Measurements from ENCODE around the gene CFAP126. TPM values are rescaled to one million over a fixed set of nuclear protein-coding genes. Genes with fewer than 3 reads are reported as not detected.

The CFAP126 gene
- total RNA-seq, 1 donor from 2014 or later, result not detected

DNA sequence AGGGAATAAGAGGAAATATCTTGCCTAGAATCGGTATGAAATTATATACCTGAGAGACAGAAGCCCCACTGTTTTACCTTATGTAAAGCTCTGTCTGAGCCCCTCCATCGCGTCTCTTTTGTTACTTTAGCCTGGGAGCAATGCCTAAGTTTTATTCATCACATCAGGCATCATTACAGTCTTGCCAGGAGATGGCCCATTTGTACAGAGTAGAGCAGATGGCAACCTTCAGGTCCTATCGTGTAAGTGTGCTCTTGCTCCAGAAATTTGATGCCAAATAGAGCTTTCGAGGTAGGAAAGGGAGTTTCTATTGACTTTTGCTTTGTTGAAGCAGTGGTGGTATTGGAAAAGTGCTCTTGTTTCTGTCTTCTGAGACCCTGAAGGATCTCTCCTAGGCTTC, 24.9 kb downstream of the CFAP126 start:
- no peak for TF ChIP-seq EZH2 (IDR thresholded peaks at IDR 0.05; ENCODE audit: insufficient read depth, low read length)
- TF ChIP-seq, protein P1, sequence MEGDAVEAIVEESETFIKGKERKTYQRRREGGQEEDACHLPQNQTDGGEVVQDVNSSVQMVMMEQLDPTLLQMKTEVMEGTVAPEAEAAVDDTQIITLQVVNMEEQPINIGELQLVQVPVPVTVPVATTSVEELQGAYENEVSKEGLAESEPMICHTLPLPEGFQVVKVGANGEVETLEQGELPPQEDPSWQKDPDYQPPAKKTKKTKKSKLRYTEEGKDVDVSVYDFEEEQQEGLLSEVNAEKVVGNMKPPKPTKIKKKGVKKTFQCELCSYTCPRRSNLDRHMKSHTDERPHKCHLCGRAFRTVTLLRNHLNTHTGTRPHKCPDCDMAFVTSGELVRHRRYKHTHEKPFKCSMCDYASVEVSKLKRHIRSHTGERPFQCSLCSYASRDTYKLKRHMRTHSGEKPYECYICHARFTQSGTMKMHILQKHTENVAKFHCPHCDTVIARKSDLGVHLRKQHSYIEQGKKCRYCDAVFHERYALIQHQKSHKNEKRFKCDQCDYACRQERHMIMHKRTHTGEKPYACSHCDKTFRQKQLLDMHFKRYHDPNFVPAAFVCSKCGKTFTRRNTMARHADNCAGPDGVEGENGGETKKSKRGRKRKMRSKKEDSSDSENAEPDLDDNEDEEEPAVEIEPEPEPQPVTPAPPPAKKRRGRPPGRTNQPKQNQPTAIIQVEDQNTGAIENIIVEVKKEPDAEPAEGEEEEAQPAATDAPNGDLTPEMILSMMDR (IDR thresholded peaks at IDR 0.05; ENCODE audit: insufficient read depth, low read depth, low read length), result no peak
- Mint-ChIP-seq H3K4me1 (ENCODE audit: low read depth, unreplicated experiment) (no peaks in the 10 kb centered on the region), H3K27ac (ENCODE audit: unreplicated experiment) (no peak overlapping the region), H3K36me3 (ENCODE audit: low read depth, unreplicated experiment) (peaks cover 12% of the 10 kb centered on the region), H3K4me3 (ENCODE audit: unreplicated experiment) (no peak overlapping the region), H3K9me3 (ENCODE audit: unreplicated experiment) (no peaks in the 10 kb centered on the region), H3K27me3 (ENCODE audit: low read depth, unreplicated experiment) (no peaks in the 10 kb centered on the region)
- FAIRE-seq (no peak), DNase-seq (ENCODE audit: low read depth) (no peak)
- peaks cover 23% of the 10 kb centered on the region for H3K36me3 ChIP-seq (ENCODE audit: insufficient read depth, low read length)
- H3K79me2 ChIP-seq (ENCODE audit: insufficient read depth, low read length), result no peaks in the 10 kb centered on the region
- no peak overlapping the region for H3K4me3 ChIP-seq (ENCODE audit: insufficient read depth, low read depth, low read length)
- H3K9ac ChIP-seq (ENCODE audit: low read length), result no peak overlapping the region
- no peak overlapping the region for H3K27ac ChIP-seq (ENCODE audit: low read depth, low read length)
- H3K4me1 ChIP-seq (ENCODE audit: insufficient read depth, low read length), result no peaks in the 10 kb centered on the region
- H3K4me2 ChIP-seq (ENCODE audit: low read length), result no peak overlapping the region
- no peaks in the 10 kb centered on the region for H4K20me1 ChIP-seq (ENCODE audit: insufficient read depth, low read length)
- H3K9me3 ChIP-seq (ENCODE audit: insufficient read depth, low read depth, low read length), result no peaks in the 10 kb centered on the region
- H3K27me3 ChIP-seq (ENCODE audit: insufficient read depth, low read length), result no peaks in the 10 kb centered on the region
- no peak overlapping the region for H2AFZ ChIP-seq (ENCODE audit: low read depth, low read length)

DNA sequence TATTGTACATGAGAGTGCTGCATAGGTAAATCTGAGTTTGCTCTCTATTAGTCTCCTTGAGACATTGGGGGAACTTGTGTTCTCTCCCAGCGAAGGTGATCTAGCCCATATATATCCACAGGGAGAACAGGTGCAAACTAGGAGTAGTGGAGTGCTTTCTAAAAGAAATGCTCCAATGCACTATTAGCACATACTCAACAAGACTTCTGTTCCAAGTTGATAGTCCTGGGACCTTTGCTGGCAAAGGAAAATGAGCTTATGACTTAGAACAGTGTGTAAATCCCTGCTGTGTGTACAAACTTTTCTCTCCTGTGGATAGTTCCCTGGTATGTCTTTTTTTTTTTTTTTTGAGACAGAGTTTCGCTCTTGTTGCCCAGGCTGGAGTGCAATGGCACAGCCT, 25.5 kb downstream of the CFAP126 start:
- Mint-ChIP-seq H3K27ac (ENCODE audit: unreplicated experiment) (no peak overlapping the region), H3K27me3 (ENCODE audit: low read depth, unreplicated experiment) (no peaks in the 10 kb centered on the region), H3K4me1 (ENCODE audit: low read depth, unreplicated experiment) (no peaks in the 10 kb centered on the region), H3K36me3 (ENCODE audit: low read depth, unreplicated experiment) (peaks cover 12% of the 10 kb centered on the region), H3K4me3 (ENCODE audit: unreplicated experiment) (no peak overlapping the region), H3K9me3 (ENCODE audit: unreplicated experiment) (no peaks in the 10 kb centered on the region)
- H3K4me2 ChIP-seq (ENCODE audit: low read length), result no peak overlapping the region
- H3K79me2 ChIP-seq (ENCODE audit: insufficient read depth, low read length), result no peaks in the 10 kb centered on the region
- H4K20me1 ChIP-seq (ENCODE audit: insufficient read depth, low read length), result no peaks in the 10 kb centered on the region
- H3K27me3 ChIP-seq (ENCODE audit: insufficient read depth, low read length), result no peaks in the 10 kb centered on the region
- H3K27ac ChIP-seq (ENCODE audit: low read depth, low read length), result no peak overlapping the region
- H3K4me1 ChIP-seq (ENCODE audit: insufficient read depth, low read length), result no peaks in the 10 kb centered on the region
- no peak for FAIRE-seq
- no peak for TF ChIP-seq EZH2 (IDR thresholded peaks at IDR 0.05; ENCODE audit: insufficient read depth, low read length)
- TF ChIP-seq, protein P1 (IDR thresholded peaks at IDR 0.05; ENCODE audit: insufficient read depth, low read depth, low read length), result no peak
- DNase-seq (ENCODE audit: low read depth), result no peak
- H3K36me3 ChIP-seq (ENCODE audit: insufficient read depth, low read length), result peaks cover 23% of the 10 kb centered on the region
- H2AFZ ChIP-seq (ENCODE audit: low read depth, low read length), result no peak overlapping the region
- H3K4me3 ChIP-seq (ENCODE audit: insufficient read depth, low read depth, low read length), result no peak overlapping the region
- no peak overlapping the region for H3K9ac ChIP-seq (ENCODE audit: low read length)
- no peaks in the 10 kb centered on the region for H3K9me3 ChIP-seq (ENCODE audit: insufficient read depth, low read depth, low read length)

DNA sequence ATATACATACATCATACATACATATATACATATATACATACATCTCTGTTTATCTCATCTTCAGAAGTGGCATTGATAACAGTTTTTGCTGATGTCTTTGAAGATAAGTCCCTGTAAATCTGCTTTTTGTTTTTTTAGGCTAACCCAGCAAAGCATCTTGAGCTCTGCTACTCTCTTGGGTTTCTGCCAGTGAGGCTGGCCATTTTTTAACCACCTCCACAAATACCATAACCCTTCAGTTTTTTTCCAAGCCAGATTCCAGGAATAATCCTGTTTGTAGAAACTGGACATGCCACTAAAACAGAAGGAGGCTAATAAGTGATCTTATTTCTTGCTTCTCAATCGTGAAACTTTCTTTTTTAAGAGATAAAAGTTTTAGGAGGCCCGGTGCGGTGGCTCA, 31.9 kb downstream of the CFAP126 start:
- FAIRE-seq, result no peak
- Histone ChIP-seq H3K27ac (ENCODE audit: low read depth, low read length) (no peak overlapping the region), H3K4me1 (ENCODE audit: insufficient read depth, low read length) (no peaks in the 10 kb centered on the region), H3K79me2 (ENCODE audit: insufficient read depth, low read length) (no peaks in the 10 kb centered on the region), H2AFZ (ENCODE audit: low read depth, low read length) (no peak overlapping the region), H3K9me3 (ENCODE audit: insufficient read depth, low read depth, low read length) (no peaks in the 10 kb centered on the region), H3K4me2 (ENCODE audit: low read length) (no peak overlapping the region), H3K36me3 (ENCODE audit: insufficient read depth, low read length) (peaks cover 16% of the 10 kb centered on the region), H4K20me1 (ENCODE audit: insufficient read depth, low read length) (no peaks in the 10 kb centered on the region), H3K27me3 (ENCODE audit: insufficient read depth, low read length) (no peaks in the 10 kb centered on the region), H3K4me3 (ENCODE audit: insufficient read depth, low read depth, low read length) (no peak overlapping the region), H3K9ac (ENCODE audit: low read length) (no peak overlapping the region)
- peak; percentile 54 for DNase-seq (ENCODE audit: low read depth)
- H3K4me1 Mint-ChIP-seq (ENCODE audit: low read depth, unreplicated experiment), result peaks cover 6% of the 10 kb centered on the region
- H3K4me3 Mint-ChIP-seq (ENCODE audit: unreplicated experiment), result no peak overlapping the region
- H3K36me3 Mint-ChIP-seq (ENCODE audit: low read depth, unreplicated experiment), result peaks cover 9% of the 10 kb centered on the region
- no peak for TF ChIP-seq EZH2 (IDR thresholded peaks at IDR 0.05; ENCODE audit: insufficient read depth, low read length)
- TF ChIP-seq, protein P1 (IDR thresholded peaks at IDR 0.05; ENCODE audit: insufficient read depth, low read depth, low read length), result no peak
- H3K27ac Mint-ChIP-seq (ENCODE audit: unreplicated experiment), result no peak overlapping the region
- H3K27me3 Mint-ChIP-seq (ENCODE audit: low read depth, unreplicated experiment), result no peaks in the 10 kb centered on the region
- no peaks in the 10 kb centered on the region for H3K9me3 Mint-ChIP-seq (ENCODE audit: unreplicated experiment)

Measured in astrocyte (in vitro differentiated cells and primary cell).